Hepatocyte (in vitro differentiated cells): ENCODE results near the gene CLCN7. TPM values are rescaled to one million over a fixed set of nuclear protein-coding genes. Genes with fewer than 3 reads are reported as not detected.
A peak's percentile ranks its signal among the peaks of the same experiment; 100 is the strongest.

Experiments used
- DNase-seq: peaks from one replicate; pipeline ENCODE4 v3.0.0-alpha.2; 2016; ENCODE audit warnings: low spot score
- H2AFZ ChIP-seq: fragments of 200-600 bp; sonication (generic); 2 replicates; pipeline ENCODE4 v1.6.0; 2016; ENCODE audit warnings: antibody characterized with exemption, mild to moderate bottlenecking
- H3K27ac ChIP-seq: fragments of 200-600 bp; sonication (generic); 2 replicates; pipeline ENCODE4 v1.5.1; 2016; ENCODE audit warnings: mild to moderate bottlenecking
- H3K27me3 ChIP-seq: fragments of 200-600 bp; sonication (generic); 2 replicates; pipeline ENCODE4 v1.6.1; 2016
- H3K36me3 ChIP-seq: fragments of 200-600 bp; sonication (generic); replicated peaks from 2 replicates; pipeline ENCODE4 v1.5.1; 2016; ENCODE audit warnings: low read depth; ENCODE audit not compliant: insufficient read depth
- H3K4me1 ChIP-seq: fragments of 200-600 bp; sonication (generic); 2 replicates; pipeline ENCODE4 v1.5.1; 2016; ENCODE audit warnings: mild to moderate bottlenecking, moderate library complexity; ENCODE audit not compliant: insufficient read depth
- H3K4me2 ChIP-seq: fragments of 200-600 bp; sonication (generic); 2 replicates; pipeline ENCODE4 v1.6.0; 2016
- H3K4me3 ChIP-seq: fragments of 200-600 bp; sonication (generic); 2 replicates; pipeline ENCODE4 v1.5.1; 2016; ENCODE audit warnings: mild to moderate bottlenecking
- H3K79me2 ChIP-seq: fragments of 200-600 bp; sonication (generic); 2 replicates; pipeline ENCODE4 v1.6.0; 2017; ENCODE audit warnings: mild to moderate bottlenecking
- H3K9me2 ChIP-seq: fragments of 200-600 bp; sonication (generic); replicated peaks from 2 replicates; pipeline ENCODE4 v1.6.0; 2017; ENCODE audit warnings: mild to moderate bottlenecking; ENCODE audit not compliant: insufficient read depth
- H3K9me3 ChIP-seq: fragments of 200-600 bp; sonication (generic); 2 replicates; pipeline ENCODE4 v1.5.1; 2016; ENCODE audit warnings: low read depth, mild to moderate bottlenecking
- H4K20me1 ChIP-seq: fragments of 200-600 bp; sonication (generic); 2 replicates; pipeline ENCODE4 v1.6.0; 2016; ENCODE audit warnings: mild to moderate bottlenecking; ENCODE audit not compliant: insufficient read depth, poor library complexity, severe bottlenecking
- EZH2 ChIP-seq: fragments of 200-600 bp; sonication (generic); IDR thresholded peaks from 2 replicates; pipeline ENCODE4 v1.6.1; 2016; ENCODE audit warnings: antibody characterized with exemption, mild to moderate bottlenecking, borderline replicate concordance
- EZH2phosphoT487 ChIP-seq: fragments of 200-600 bp; sonication (generic); IDR thresholded peaks from one replicate; pipeline ENCODE4 v1.6.1; 2018; ENCODE audit warnings: antibody characterized with exemption, mild to moderate bottlenecking, low read depth, moderate library complexity; ENCODE audit not compliant: unreplicated experiment, severe bottlenecking
- WGBS: methylation state at CpG from one replicate; pipeline ENCODE4 v1.1.6; 2016; ENCODE audit warnings: low lambda C conversion rate; ENCODE audit errors: missing lambda C conversion rate; 5-methylcytosine and 5-hydroxymethylcytosine counted together
- polyA plus RNA-seq: library from polyadenylated mRNA; unstranded; fragments of >200 nt; fragmentation: Nextera tagmentation; extraction: Ambion mirVana; gene quantifications from 2 replicates; pipeline ENCODE4 v1.2.1, GENCODE V29; 2016
- total RNA-seq: library from RNA; depleted of rRNA; stranded (reverse); fragments of >200 nt; gene quantifications from 2 replicates; pipeline ENCODE4 v1.2.3, GENCODE V29; 2014
- TF ChIP-seq, protein P1 (sequence below): fragments of 200-600 bp; sonication (generic); IDR thresholded peaks from 2 replicates; pipeline ENCODE4 v1.5.1; 2016; ENCODE audit warnings: antibody characterized with exemption, mild to moderate bottlenecking; ENCODE audit not compliant: poor library complexity

The CLCN7 gene
- total RNA-seq: 47.4 and 56.3 TPM in 2 replicates
- polyA plus RNA-seq: 107 and 127 TPM in 2 replicates

DNA sequence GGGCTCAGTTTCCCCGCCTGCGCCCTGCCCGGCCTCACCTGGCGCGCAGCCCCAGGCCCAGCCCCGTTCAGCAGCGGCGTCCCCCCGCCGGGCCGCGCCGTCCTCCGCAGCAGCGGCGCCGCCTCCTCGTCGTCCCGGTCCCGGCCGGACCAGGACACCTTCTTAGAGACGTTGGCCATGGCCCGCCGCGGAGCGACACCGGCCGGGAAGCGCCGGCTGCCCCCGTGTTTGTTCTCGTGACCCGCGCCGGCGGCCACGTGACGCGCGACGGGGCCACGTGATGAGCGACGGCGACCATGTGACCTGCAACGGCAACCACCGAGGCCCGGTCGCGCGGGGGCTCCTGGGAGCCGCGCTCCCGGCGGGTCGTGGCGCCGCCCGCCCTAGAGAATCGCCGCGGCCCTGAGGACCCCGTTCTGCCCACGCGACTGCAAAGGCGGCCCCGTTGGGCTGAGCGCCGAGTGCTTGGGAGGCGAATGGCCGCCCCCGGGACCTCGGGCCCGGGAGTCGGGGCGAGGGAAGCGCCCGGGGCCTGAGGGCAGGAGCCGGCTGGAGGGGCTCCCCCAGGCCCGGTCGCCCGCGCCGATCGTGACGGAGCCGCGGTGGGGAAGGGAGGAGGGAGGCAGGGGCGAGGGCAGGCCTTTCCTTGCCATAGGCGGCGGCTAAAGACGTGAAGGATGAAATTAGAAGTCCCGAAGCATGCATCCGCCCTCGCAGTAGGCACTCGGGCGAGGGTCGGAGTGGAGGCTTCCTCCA, at the start of gene CLCN7:
CLCN7 (minus strand) TSS at position 233 of the 756 bp plus-strand sequence; CDS start at position 179, 54 bp downstream.
- H3K36me3 ChIP-seq: no peaks in the 10 kb centered on the region
- 5% methylated on average over 78 of the region's 99 CpGs for WGBS
- H3K4me3 ChIP-seq: peak within 1 kb of the TSS; percentile 88
- H3K27me3 ChIP-seq: no peaks in the 10 kb centered on the region
- H3K9me3 ChIP-seq: no peaks in the 10 kb centered on the region
- TF ChIP-seq, protein P1, sequence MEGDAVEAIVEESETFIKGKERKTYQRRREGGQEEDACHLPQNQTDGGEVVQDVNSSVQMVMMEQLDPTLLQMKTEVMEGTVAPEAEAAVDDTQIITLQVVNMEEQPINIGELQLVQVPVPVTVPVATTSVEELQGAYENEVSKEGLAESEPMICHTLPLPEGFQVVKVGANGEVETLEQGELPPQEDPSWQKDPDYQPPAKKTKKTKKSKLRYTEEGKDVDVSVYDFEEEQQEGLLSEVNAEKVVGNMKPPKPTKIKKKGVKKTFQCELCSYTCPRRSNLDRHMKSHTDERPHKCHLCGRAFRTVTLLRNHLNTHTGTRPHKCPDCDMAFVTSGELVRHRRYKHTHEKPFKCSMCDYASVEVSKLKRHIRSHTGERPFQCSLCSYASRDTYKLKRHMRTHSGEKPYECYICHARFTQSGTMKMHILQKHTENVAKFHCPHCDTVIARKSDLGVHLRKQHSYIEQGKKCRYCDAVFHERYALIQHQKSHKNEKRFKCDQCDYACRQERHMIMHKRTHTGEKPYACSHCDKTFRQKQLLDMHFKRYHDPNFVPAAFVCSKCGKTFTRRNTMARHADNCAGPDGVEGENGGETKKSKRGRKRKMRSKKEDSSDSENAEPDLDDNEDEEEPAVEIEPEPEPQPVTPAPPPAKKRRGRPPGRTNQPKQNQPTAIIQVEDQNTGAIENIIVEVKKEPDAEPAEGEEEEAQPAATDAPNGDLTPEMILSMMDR: no peak
- TF ChIP-seq EZH2phosphoT487 (no peak), EZH2 (no peak)
- H3K9me2 ChIP-seq: no peaks in the 10 kb centered on the region
- peaks cover 14% of the 10 kb centered on the region for H4K20me1 ChIP-seq
- H3K79me2 ChIP-seq: peaks cover 54% of the 10 kb centered on the region
- peak within 1 kb of the TSS; percentile 94 for H3K4me2 ChIP-seq
- peak within 1 kb of the TSS; percentile 93 for H3K27ac ChIP-seq
- DNase-seq: peak; percentile 91
- peaks cover 14% of the 10 kb centered on the region for H3K4me1 ChIP-seq
- H2AFZ ChIP-seq: peak within 1 kb of the TSS; percentile 99

DNA sequence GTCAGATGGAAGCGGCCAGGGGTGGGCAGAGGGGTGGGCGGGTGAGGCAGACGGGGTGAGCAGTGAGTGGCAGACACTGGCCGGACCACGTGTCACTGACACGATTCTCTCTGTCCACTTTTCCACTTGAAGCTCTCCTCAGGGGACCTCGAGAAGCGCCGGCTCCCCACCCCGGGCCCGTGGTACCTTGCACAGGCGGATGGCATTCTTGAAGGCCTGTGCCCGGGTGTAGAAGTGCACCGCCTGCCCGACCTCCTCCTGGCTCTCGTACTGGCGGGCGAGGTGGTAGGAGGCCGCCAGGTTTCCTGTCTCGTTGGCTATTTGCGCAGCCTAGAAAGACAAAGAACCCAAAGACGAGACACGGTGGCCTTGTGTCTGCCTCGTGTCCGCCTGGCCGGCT, 49.5 kb upstream of the CLCN7 start:
- Histone ChIP-seq H3K79me2 (no peaks in the 10 kb centered on the region), H2AFZ (no peak overlapping the region), H3K9me3 (no peaks in the 10 kb centered on the region), H3K4me3 (no peak overlapping the region), H3K4me2 (no peak overlapping the region), H3K4me1 (no peaks in the 10 kb centered on the region), H3K9me2 (no peaks in the 10 kb centered on the region), H3K27ac (no peak overlapping the region), H3K27me3 (no peaks in the 10 kb centered on the region), H4K20me1 (no peaks in the 10 kb centered on the region), H3K36me3 (no peaks in the 10 kb centered on the region)
- no peak for TF ChIP-seq EZH2phosphoT487
- TF ChIP-seq, protein P1: no peak
- no peak for TF ChIP-seq EZH2
- WGBS: 92% methylated on average over 19 of the region's 26 CpGs
- DNase-seq: no peak

DNA sequence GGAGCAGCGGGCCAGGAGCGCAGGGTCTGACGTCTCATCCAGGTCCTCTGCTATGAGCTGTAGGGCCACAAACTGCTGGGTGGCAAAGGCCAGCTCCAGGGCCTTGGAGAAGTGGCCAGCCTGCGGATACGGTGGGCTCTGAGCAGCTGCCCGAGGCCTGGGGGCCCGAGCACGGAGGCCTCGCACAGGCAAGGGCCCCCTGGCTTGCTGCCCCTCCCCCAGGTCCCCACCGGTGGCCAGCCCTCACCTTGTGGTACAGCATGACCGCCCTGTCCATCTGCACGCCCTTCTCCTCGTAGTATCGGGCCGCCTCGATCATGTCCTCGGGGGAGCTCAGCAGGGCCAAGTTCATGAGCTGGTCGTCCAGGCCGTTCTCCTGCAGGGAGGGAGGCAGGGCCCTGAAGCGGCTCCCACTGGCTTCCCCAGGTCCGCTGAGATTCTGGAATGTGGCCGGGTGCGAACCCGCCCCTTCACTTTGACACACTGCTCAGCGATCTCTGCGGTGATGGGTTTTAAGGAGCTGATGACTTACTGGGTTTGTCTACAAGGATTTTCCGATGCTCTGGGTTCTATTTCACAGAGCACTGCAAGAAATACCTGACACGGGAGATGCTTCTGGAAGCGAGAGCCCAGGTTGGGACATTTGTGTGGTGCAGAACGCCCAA, 48.9 kb upstream of the CLCN7 start:
- no peaks in the 10 kb centered on the region for H4K20me1 ChIP-seq
- no peaks in the 10 kb centered on the region for H3K9me3 ChIP-seq
- no peaks in the 10 kb centered on the region for H3K36me3 ChIP-seq
- DNase-seq: no peak
- H3K27ac ChIP-seq: no peak overlapping the region
- no peak overlapping the region for H2AFZ ChIP-seq
- H3K4me1 ChIP-seq: no peaks in the 10 kb centered on the region
- no peaks in the 10 kb centered on the region for H3K79me2 ChIP-seq
- no peak overlapping the region for H3K4me3 ChIP-seq
- H3K4me2 ChIP-seq: no peak overlapping the region
- 88% methylated on average over 27 of the region's 30 CpGs for WGBS
- no peaks in the 10 kb centered on the region for H3K27me3 ChIP-seq
- TF ChIP-seq EZH2phosphoT487 (no peak), EZH2 (no peak)
- TF ChIP-seq, protein P1: no peak
- H3K9me2 ChIP-seq: no peaks in the 10 kb centered on the region
